IPS DF 6.9 (cell line): ENCODE measurements around the gene KRTAP5-8.
"Not testable (repeated sequence)": the region's sequence is repeated elsewhere in the genome, so short reads cannot be mapped to it uniquely, and the experiment has no call there.

Experiments used
- DNase-seq: peaks from one replicate; pipeline ENCODE4 v3.0.0-alpha.2; 2013; ENCODE audit warnings: low read depth, low spot score
- H3K27ac ChIP-seq: one replicate; pipeline ENCODE4 v1.5.1; 2013; ENCODE audit warnings: low read length, control low read depth
- H3K27me3 ChIP-seq: 2 replicates; pipeline ENCODE4 v1.6.1; 2013; ENCODE audit warnings: mild to moderate bottlenecking, low read length; ENCODE audit not compliant: control insufficient read depth, insufficient read depth
- H3K36me3 ChIP-seq: 2 replicates; pipeline ENCODE4 v1.6.1; 2013; ENCODE audit warnings: low read length; ENCODE audit not compliant: control insufficient read depth, insufficient read depth
- H3K4me1 ChIP-seq: 2 replicates; pipeline ENCODE4 v1.6.1; 2013; ENCODE audit warnings: low read length; ENCODE audit not compliant: control insufficient read depth, insufficient read depth
- H3K4me3 ChIP-seq: 2 replicates; pipeline ENCODE4 v1.5.1; 2013; ENCODE audit warnings: mild to moderate bottlenecking, low read length
- H3K9me3 ChIP-seq: 2 replicates; pipeline ENCODE4 v1.6.1; 2013; ENCODE audit warnings: low read length, inconsistent platforms; ENCODE audit not compliant: control insufficient read depth, insufficient read depth
- WGBS: extraction: QIAGEN DNeasy Blood & Tissue Kit; methylation state at CpG from one replicate; pipeline ENCODE4 v1.1.7; 2013; ENCODE audit warnings: mixed read lengths, missing lambda C conversion rate; ENCODE audit not compliant: insufficient read length, insufficient coverage; 5-methylcytosine and 5-hydroxymethylcytosine counted together

The KRTAP5-8 gene

GRCh38 chr11:71588314-71588713 lies 50.5 kb downstream of the KRTAP5-8 start:
- not testable (repeated sequence) for DNase-seq, H3K4me3 ChIP-seq, H3K36me3 ChIP-seq, H3K27me3 ChIP-seq, H3K4me1 ChIP-seq, H3K9me3 ChIP-seq, H3K27ac ChIP-seq
- WGBS = no CpG with 5 or more reads among the region's 4 CpGs
